Measurements from ENCODE around the gene KCNH8. TPM values are rescaled to one million over a fixed set of nuclear protein-coding genes. Genes with fewer than 3 reads are reported as not detected.
"Not testable (repeated sequence)": the region's sequence is repeated elsewhere in the genome, so short reads cannot be mapped to it uniquely, and the experiment has no call there.

KCNH8 gene
- total RNA-seq, 1 experiment from 2014 or later, result not detected

DNA sequence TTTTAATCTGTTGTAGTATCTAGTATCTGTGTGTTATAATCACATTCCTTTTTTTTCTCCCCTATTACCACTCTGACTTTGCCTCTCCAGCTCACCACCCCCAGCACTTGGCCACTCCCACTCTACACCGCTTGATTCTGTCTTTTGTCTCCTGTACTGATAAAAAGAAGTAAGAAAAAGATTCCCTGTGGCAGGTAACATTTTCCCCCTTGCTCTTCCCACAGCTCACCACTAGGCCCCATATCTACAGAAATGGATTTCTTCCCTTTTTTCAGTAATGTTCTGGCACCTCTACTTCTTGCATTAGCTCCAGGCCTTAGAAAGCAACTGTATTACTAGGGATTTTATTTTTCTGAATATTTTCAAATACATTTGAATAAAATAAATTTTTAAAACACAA, 25.6 kb downstream of the KCNH8 start:
- DNase-seq (ENCODE audit: low read depth), result no peak

DNA sequence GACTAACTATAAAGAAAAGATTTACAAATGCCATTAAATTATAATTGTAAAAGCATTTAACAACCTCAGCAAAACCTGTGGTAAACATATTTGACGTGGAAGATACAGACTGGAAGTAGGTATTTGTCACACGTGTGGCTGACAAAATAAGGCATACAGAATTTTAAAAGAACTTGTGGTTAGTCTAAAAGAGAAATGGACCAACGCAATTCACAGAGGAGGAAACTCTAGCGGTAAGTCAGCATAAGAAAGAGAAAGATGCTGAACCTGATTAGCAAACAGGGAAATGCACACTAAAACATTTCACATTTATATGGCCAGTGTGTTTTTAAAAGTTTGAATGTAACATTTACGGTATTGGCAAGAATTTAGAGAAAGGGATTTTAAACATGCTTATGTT, 35.3 kb downstream of the KCNH8 start:
- no peak for DNase-seq (ENCODE audit: low read depth)

DNA sequence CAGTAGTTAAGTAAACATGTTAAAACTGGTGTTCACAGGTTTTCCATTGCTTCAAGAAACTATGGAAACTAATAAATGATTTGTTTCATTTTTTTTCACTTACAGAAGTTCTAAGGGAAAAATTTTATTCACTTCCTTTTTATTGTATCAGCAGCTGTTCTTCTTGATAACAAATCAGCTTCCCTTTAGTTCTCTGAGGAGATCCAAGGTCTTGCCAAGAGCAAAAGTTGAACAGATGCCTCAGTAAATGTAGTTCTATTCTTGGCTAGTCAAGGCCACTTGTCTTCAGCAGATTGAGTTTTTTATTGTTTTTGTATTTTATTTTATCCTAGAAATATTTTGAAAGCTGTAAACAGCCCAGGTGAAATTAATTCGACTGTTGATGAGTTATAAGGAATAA, 41.8 kb downstream of the KCNH8 start:
- DNase-seq (ENCODE audit: low read depth), result no peak

DNA sequence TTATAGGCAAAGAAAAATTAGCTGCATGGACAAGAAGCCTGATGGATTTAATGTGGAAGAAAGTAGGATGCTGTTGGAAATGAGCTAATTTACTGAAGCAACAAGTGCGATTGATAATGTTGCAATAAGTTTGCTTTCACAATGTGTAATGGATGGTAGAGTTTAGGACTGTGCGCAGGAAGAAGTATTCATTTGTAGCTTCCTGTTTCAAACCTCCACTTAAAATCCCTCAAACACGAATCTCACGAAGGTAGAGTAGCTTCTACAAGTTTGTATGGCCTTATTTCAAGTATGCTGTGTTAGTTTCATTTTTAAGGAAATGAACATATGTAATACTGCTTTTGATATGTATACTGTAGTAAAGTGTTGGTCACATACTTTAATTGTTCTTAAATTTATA, 42.3 kb downstream of the KCNH8 start:
- DNase-seq (ENCODE audit: low read depth), result no peak

DNA sequence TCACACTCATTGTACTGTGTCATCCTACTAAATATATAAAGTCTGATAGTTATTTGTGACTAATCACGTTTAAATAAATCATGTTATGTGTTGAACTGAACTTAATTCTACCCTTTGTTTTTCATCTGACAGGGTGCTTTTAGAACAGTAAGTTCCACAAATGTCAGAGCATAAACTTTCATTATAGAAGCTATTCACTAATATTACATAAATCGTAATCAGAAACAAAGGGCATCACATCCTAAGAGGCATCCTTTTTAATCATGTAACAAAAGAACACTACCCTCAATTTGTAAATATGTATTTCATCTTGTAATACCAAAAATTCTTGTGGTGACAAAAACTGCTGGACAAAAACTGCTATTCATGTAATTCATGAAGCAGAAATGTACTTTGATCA, 50.8 kb downstream of the KCNH8 start:
- DNase-seq (ENCODE audit: low read depth), result no peak

DNA sequence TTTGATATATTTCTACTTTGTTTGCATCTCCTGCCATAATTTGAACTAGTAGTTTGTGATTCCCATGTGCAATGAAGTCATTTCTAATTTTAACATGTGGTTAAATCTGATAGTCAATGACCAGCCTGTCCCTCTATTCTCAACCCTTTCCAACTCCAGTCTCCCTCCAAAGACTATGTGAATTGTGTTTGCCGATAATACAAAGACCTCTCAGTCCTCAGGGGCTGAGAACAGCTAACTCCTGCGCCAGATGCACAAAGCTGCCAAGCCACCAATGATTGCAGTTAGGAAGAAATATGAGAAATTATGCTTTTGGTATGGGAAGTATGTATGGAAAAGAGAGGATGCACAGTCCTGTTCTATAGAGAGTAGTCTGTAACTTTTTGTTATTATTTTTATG, 54.0 kb downstream of the KCNH8 start:
- DNase-seq (ENCODE audit: low read depth), result peak; percentile 29

DNA sequence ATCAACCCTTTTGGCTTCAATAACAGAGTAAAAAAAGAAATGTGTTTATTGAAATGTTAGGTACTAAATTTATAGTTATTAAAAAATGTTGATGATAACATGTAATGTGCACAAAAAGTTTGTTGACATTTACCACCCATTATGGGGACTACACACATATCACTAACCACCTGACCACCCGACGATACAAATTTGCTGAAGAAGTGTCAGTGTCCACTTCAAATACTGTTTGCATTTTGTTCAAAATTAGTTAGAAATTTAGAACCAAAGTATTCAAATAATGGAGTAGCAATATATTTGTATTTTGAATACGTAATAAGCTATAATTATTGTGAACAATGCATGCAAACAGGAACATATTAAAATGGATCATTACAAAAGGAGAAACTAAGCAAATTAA, 54.4 kb downstream of the KCNH8 start:
- DNase-seq (ENCODE audit: low read depth), result no peak

DNA sequence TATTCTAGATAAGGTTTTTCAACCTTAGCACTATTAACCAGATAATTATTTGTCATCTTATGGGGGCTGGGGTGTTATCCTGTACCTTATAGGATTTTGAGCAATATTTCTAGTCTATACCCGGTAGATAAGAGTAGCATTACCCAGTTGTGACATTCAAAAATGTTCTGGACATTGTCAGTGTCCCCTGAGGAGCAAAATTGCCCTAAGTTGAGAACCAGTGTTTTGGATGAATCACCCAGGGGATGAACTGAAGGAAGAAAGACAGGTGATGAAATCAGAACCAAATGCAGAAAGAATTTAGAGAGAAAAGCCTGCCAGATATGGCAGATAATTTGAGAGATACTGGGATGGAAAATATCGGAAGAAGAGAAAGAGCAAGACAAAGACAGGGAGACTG, 58.2 kb downstream of the KCNH8 start:
- no peak for DNase-seq (ENCODE audit: low read depth)

DNA sequence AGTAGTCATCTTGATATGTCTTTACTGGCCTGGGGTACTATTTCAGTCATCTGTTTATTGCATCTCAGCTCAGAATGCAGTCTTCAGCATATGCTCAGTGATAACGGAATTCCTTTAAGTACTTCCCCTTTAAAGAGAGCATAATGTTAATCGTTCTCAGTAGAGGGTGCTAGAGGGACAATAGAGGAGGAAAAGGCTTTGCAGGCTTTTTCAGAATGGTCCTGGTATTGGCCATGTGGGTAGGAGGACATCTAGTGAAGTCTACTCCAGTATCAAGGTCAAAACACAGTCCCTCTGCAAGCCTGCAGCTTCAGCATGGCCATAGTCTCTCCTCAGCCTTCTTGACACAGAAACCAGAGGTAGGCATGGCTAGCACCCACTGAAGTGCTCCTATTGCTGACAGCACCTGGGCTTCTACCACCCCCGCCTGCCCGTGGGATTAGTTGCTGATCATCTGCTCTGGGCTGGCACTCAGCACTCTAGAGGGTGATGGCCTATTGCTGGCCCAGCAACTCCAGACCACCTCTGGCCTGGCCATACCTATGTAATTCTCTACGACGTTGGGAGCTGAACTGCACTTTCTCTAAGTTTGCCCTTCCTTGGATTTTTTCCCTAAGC, 65.4 kb downstream of the KCNH8 start:
- DNase-seq (ENCODE audit: low read depth), result no peak

DNA sequence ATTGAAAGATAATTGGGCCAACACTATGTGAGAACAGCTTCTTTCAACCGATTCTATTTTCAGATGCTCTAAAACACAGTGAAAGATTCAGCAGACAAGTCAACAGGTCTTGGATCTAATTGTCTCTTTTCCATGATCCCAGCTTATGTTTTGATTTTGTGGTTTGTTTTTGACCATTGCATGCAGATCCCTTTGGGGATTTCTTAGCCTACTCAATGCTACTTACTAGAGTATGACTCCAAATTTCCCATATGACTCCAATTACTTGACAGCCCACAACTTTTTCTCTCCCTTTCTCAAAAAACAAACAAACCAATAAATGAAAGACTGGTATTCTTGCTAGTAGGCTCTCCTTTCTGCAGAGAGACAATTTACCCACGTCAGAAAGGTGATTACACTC, 67.1 kb downstream of the KCNH8 start:
- no peak for DNase-seq (ENCODE audit: low read depth)

DNA sequence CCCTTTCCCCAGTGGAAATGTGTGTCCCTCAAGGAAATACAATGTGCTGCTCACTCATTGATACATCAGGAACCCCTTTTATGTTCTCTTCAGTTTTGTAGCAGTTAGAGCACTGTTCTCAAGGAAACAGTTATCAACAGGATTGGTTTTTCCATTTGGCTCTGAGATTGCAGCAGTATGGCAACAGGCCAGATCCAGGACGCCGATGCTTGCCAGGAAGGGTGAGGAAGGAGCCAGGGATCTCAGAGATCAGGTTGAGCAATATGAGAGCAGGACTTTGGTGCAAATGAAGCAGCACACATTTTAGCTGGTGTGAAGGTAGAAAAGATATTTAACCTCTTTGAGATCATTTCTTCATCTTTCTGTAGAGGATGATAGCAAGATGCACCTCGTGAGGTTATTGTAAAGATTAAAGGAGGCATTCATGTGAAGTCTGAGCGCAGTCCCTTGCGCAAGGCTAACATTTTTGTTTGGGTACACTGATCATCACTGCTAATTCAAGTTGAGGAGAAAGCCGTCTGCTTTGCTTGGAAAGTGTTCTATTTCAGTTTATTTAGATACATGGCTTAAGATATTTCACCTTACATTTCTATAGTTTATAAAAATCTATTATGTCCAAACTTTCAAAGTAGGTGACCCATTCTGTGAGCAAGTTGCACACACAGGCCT, 68.5 kb downstream of the KCNH8 start:
- no peak for DNase-seq (ENCODE audit: low read depth)

DNA sequence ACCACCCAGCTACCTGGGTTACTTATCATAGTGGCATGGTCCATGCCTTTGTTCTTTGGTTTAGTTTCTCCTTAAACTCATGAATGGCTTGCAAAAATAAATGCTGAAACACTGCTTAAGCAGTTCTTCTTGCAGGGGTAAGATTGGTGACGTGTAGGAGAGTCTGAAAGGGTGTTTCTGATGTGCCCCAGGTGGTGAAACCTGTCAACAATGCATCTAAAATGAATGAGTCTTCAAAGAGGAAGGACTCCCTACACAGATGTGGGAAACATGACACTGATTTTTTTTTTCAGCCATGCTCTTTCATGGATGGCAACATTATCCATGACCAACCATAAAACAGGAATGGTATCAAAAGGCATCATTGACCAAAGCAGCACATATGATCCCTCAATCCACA, 72.0 kb downstream of the KCNH8 start:
- DNase-seq (ENCODE audit: low read depth), result no peak

DNA sequence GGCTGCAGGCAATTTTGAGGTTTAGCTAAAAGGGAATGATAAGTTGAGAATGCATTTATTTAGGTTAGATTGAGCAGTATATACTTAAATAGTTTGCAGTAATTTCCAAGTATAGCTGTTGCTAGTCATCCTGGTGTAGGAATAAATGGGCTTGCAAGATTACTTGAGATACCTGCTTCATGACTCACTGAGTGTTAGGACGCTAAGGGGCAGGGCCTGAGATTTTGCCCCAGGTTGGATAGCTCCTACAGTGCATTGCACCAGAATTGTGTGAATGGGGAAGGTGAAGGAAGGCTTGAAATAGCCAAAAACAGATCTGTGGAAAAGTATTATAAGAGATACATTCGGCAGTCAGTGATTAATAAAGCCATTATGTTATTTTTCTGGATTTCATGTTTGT, 72.8 kb downstream of the KCNH8 start:
- DNase-seq (ENCODE audit: low read depth), result no peak

DNA sequence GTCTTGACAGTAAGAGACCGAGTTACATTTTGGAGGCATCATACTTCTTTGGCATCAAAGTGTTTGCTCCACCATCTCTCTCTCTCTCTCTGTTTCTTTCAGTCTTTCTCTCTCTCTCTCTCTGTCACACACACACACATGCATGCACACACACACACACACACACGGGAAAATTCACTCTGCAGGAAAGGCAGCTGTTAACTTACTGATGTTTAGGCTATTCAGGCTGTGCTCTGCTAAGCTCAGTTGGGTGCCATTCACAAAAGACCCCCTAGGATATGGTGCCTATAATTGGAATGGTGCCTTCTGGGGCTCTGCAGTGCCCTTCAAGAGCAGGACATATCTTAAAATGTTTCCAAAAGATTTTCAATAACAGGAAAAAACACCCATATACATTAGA, 78.2 kb downstream of the KCNH8 start:
- DNase-seq (ENCODE audit: low read depth), result no peak

DNA sequence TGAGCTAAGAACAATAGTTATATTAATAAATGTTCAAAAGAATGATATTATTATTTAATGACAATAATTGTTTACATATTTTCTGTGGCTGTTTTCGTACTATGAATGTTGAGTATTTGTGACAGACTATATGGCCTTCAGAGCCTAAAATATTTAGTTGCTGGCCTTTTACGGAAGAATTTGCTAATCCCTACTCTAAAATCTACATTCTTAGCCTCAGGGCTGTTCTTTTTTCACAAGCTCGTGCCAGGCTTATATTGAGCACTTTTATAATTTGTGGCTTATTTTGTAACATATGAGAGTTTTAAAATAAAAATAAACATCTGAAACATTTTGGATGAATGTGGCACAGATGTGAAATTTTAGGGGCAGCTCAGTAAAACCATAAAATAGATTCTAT, 79.9 kb downstream of the KCNH8 start:
- DNase-seq (ENCODE audit: low read depth), result no peak

DNA sequence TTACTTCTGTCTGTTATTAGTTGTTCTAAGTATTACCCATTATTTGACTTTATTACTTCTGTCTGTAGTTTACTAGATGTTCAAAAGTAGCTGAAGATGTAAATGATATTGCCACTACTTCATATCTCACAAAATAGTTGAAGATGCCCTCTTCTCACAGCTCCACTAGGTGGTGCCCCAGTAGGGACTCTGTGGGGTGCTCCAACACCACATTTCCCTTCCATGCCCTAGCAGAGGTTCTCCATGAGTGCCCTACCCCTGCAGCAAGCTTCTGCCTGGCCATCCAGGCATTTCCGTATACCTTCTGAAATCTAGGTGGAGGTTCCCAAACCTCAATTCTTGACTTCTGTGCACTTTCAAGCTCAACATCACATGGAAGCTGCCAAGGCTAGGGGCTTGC, 80.8 kb downstream of the KCNH8 start:
- DNase-seq (ENCODE audit: low read depth), result no peak

DNA sequence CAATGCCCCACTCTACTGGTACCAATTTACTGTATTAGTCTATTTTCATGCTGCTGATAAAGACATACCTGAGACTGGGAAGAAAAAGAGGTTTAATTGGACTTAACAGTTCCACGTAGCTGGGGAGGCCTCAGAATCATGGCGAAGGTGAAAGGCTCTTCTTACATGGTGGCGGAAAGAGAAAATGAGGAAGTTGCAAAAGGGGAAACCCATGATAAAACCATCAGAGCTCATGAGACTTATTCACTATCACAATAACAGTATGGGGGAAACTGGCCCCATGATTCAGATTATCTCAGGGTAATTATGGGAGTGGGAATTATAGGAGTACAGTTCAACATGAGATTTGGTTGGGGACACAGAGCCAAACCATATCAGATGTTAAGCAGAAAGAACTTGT, 81.6 kb downstream of the KCNH8 start:
- DNase-seq (ENCODE audit: low read depth), result not testable (repeated sequence)

DNA sequence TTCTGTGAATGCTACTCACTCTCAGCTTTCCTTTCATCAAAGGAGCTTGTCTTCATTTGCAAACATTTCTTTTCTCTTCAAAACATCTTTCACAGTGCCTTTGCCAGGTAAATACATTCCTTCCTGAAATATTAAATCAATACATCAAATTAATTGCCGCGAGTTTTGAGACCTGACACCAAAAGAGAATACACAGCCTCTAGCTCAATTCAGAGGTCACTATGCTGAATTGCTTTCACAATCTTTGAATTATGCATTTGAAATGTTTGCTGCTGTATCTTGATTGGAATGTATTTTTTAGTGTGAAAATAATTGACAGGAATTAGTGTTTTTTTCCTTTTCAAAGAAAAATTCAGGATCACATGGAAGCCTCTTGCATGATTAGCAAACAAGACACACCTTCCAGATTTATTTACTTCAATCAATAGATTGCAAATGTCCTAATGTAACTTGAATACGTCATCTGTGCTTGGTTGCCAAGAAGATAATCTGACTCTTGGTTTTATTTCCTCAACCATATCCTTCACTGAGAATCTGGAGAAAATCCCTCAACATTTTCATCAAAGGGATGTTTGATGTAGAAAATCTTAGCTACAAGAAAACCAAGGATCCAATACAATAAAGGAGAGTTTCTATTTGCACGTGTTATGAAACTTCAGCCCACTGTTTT, 83.6 kb downstream of the KCNH8 start:
- no peak for DNase-seq (ENCODE audit: low read depth)

DNA sequence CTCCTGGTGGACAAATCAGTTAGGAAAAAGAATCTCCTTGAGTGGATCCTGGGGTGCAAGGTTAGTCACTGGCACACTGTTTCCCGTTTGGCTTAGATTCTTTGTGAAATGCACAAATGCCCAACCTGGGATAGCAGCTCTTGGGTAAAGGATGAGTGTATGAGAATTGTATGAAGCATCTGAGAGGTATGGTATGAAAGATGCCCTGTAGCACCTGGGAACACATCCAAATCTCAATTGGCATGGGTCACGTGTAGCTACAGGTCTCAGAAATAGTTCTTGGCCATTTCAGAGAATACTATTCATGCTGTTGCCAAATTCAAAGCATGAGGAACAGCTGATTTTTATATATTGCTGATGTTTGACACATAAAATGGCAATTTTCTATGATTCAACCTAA, 84.3 kb downstream of the KCNH8 start:
- no peak for DNase-seq (ENCODE audit: low read depth)

DNA sequence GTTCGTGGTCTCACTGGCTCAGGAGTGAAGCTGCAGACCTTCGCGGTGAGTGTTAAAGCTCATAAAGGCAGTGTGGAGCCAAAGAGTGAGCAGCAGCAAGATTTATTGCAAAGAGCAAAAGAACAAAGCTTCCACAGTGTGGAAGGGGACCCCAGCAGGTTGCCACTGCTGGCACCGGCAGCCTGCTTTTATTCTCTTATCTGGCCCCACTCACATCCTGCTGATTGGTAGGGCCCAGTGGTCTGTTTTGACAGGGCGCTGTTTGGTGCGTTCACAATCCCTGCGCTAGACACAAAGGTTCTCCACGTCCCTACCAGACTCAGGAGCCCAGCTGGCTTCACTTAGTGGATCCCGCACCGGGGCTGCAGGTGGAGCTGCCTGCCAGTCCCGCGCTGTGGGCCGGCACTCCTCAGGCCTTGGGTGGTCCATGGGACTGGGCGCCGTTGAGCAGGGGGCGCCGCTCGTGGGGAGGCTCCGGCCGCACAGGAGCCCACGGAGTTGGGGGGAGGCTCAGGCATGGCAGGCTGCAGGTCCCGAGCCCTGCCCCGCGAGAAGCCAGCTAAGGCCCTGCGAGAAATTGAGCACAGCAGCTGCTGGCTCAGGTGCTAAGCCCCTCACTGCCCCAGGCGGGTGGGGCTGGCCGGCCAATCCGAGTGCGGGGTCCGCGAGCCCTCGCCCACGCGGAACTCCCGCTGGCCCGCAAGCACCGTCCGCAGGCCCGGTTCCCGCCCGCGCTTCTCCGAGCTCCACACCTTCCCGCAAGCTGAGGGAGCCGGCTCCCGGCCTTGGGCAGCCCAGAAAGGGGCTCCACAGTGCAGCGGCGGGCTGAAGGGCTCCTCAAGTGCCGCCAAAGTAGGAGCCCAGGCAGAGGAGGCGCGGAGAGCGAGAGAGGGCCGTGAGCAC, 85.8 kb downstream of the KCNH8 start:
- not testable (repeated sequence) for DNase-seq (ENCODE audit: low read depth)

DNA sequence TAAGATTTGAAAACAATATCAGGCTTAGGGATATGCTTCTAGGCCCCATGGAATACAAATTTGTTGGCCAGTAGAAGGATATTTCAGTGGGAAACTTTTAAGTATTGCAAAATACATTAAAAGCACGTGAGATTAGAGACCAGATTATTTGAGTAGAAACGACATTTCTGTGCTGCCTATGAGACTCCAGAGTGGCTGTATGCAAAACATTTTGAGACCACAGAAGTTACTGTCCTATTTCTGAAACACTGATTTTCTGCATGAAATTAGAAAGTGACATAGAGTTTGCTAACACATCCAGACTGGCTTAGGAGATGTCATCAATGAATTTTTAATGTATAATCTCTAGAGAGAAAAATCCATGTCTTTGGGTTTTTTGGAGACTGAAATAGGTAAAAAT, 99.8 kb downstream of the KCNH8 start:
- no peak for DNase-seq (ENCODE audit: low read depth)

DNA sequence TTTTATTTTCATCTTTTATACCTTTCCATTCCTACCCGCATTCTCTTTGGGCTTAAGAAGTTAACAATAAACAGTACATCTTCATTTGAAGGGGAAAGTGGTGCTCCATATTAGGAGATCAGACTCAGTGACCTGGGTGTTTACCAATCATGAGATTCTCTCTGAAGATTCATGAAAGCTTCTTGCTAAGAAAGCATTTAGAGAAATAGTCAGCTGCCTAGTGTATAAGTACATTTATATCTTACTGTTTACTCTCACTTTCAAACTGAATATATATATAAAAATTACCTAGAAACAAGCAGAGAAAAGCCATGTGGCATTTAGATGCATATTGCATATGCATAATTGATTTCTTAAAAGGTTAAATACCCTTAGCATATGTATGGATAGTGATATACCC, 100.5 kb downstream of the KCNH8 start:
- DNase-seq (ENCODE audit: low read depth), result no peak

Measured in RPMI7951 (cell line).